Hepatocyte (in vitro differentiated cells): Measurements from ENCODE around the gene ASNSD1.

Experiments used
- EZH2 ChIP-seq: fragments of 200-600 bp; sonication (generic); IDR thresholded peaks from 2 replicates; pipeline ENCODE4 v1.6.1; 2016; ENCODE audit warnings: antibody characterized with exemption, mild to moderate bottlenecking, borderline replicate concordance
- EZH2phosphoT487 ChIP-seq: fragments of 200-600 bp; sonication (generic); IDR thresholded peaks from one replicate; pipeline ENCODE4 v1.6.1; 2018; ENCODE audit warnings: antibody characterized with exemption, mild to moderate bottlenecking, low read depth, moderate library complexity; ENCODE audit not compliant: unreplicated experiment, severe bottlenecking
- TF ChIP-seq, protein P1 (sequence below): fragments of 200-600 bp; sonication (generic); IDR thresholded peaks from 2 replicates; pipeline ENCODE4 v1.5.1; 2016; ENCODE audit warnings: antibody characterized with exemption, mild to moderate bottlenecking; ENCODE audit not compliant: poor library complexity

DNA sequence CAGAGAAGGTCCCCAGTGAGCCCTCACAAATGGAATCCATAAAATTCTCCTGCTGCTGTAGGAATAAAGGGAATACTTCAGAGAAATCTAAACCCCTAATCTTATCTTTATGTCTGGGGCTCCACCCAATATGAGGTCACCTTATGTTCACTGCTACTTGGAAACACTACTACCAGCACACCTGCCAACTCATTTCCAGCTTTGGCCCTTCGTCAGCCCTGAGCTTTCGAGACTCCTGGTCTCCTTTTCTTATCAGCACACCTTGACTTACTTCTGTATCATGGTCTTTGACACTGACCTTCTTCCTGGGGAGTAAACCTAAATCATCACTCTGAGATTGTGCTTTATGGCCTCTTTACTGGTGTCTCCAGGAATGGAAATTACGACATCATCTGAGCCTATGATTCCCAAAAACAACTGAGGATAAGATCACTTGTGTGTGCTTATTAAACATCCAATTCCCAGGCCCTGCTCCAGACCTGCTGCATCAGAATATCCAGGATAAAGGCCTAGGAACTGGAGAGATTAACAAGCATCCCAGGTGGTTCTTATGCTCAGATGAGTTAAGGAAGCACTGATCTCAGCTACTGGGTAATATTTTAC, 22.2 kb upstream of the ASNSD1 start:
- TF ChIP-seq, protein P1, sequence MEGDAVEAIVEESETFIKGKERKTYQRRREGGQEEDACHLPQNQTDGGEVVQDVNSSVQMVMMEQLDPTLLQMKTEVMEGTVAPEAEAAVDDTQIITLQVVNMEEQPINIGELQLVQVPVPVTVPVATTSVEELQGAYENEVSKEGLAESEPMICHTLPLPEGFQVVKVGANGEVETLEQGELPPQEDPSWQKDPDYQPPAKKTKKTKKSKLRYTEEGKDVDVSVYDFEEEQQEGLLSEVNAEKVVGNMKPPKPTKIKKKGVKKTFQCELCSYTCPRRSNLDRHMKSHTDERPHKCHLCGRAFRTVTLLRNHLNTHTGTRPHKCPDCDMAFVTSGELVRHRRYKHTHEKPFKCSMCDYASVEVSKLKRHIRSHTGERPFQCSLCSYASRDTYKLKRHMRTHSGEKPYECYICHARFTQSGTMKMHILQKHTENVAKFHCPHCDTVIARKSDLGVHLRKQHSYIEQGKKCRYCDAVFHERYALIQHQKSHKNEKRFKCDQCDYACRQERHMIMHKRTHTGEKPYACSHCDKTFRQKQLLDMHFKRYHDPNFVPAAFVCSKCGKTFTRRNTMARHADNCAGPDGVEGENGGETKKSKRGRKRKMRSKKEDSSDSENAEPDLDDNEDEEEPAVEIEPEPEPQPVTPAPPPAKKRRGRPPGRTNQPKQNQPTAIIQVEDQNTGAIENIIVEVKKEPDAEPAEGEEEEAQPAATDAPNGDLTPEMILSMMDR: no peak
- TF ChIP-seq EZH2phosphoT487: no peak
- no peak for TF ChIP-seq EZH2
